AG04449 (cell line): ENCODE results near the gene PALM3.

Experiments used
- CTCF ChIA-PET: fragments of 350-600 bp; formaldehyde crosslinking; extraction: SDS; loops from one replicate; lab custom pipeline; 2021; ENCODE audit warnings: antibody characterized with exemption; lab: Yijun Ruan, JAX
- POLR2A ChIA-PET: fragments of 400-600, 350-600 bp; formaldehyde crosslinking; extraction: SDS; loops from one replicate; lab custom pipeline; 2020; ENCODE audit warnings: antibody characterized with exemption, inconsistent platforms; lab: Yijun Ruan, JAX
- DNase-seq: peaks from one replicate; pipeline ENCODE4 v3.0.0-alpha.2; 2010; ENCODE audit warnings: low read depth, low spot score
- H3K4me3 ChIP-seq: 2 replicates; pipeline ENCODE4 v1.5.1; 2011; ENCODE audit warnings: low read depth, mild to moderate bottlenecking, control low read depth, low read length
- CTCF ChIP-seq: IDR thresholded peaks from one replicate; pipeline ENCODE4 v1.5.1; 2011; ENCODE audit warnings: mild to moderate bottlenecking, moderate library complexity, low read length, control low read depth, inconsistent platforms; ENCODE audit not compliant: insufficient read depth; ENCODE audit errors: missing control alignments

The PALM3 gene

GRCh38 chr19:14105680-14106079 is 43.8 kb upstream of the PALM3 start:
- POLR2A ChIA-PET = no interaction called here
- CTCF ChIA-PET = interaction anchor here (0.9 to 1.2 kb wide), 2 partner anchors 10 to 226 kb away, joined by 3 read pairs; no protein-coding TSS in a partner anchor
- H3K4me3 ChIP-seq = no peak overlapping the region
- no peak for DNase-seq
- no peak for TF ChIP-seq CTCF

GRCh38 chr19:14103310-14103709 is 41.4 kb upstream of the PALM3 start:
- ChIA-PET POLR2A (no interaction called here), CTCF (interaction anchor here (1.1 kb wide), 1 partner anchor 11 kb away, joined by 3 read pairs; no protein-coding TSS in a partner anchor)
- no peak for TF ChIP-seq CTCF
- no peak overlapping the region for H3K4me3 ChIP-seq
- no peak for DNase-seq

GRCh38 chr19:14102756-14103155 is 40.9 kb upstream of the PALM3 start:
- no peak for TF ChIP-seq CTCF
- no peak overlapping the region for H3K4me3 ChIP-seq
- ChIA-PET CTCF (interaction anchor here (0.7 to 1.1 kb wide), 4 partner anchors 8 to 43 kb away, joined by 3 to 4 read pairs (median 3); no protein-coding TSS in a partner anchor), POLR2A (no interaction called here)
- DNase-seq = no peak

- ChIA-PET POLR2A (no interaction called here), CTCF (interaction anchor here (0.7 to 1.1 kb wide), 7 partner anchors 9 to 221 kb away, joined by 3 to 6 read pairs (median 3); no protein-coding TSS in a partner anchor)
- no peak for DNase-seq
- no peak for TF ChIP-seq CTCF
- H3K4me3 ChIP-seq = no peak overlapping the region
Observed at GRCh38 chr19:14102102-14102696, 40.3 kb upstream of the PALM3 start.

GRCh38 chr19:14101003-14101545 is 39.2 kb upstream of the PALM3 start:
- ChIA-PET CTCF (interaction anchor here (1.0 to 1.1 kb wide), 3 partner anchors 30 to 220 kb away, joined by 3 to 6 read pairs (median 4); no protein-coding TSS in a partner anchor), POLR2A (no interaction called here)
- no peak for TF ChIP-seq CTCF
- no peak overlapping the region for H3K4me3 ChIP-seq
- DNase-seq = no peak

- CTCF ChIA-PET = interaction anchor here (0.6 to 1.5 kb wide), 4 partner anchors 10 to 39 kb away, joined by 3 to 5 read pairs (median 4); partner anchors contain the start of gene ASF1B
- DNase-seq = no peak
- POLR2A ChIA-PET = no interaction called here
- H3K4me3 ChIP-seq = no peak overlapping the region
- TF ChIP-seq CTCF = no peak
Observed at GRCh38 chr19:14097532-14098151, 35.8 kb upstream of the PALM3 start.
